ENCODE results near the gene P2RX1. TPM values are rescaled to one million over a fixed set of nuclear protein-coding genes. Genes with fewer than 3 reads are reported as not detected.

P2RX1 gene
- total and polyA plus RNA-seq, 4 donors: 0.44 to 5.2 (median 0.64) TPM

DNA sequence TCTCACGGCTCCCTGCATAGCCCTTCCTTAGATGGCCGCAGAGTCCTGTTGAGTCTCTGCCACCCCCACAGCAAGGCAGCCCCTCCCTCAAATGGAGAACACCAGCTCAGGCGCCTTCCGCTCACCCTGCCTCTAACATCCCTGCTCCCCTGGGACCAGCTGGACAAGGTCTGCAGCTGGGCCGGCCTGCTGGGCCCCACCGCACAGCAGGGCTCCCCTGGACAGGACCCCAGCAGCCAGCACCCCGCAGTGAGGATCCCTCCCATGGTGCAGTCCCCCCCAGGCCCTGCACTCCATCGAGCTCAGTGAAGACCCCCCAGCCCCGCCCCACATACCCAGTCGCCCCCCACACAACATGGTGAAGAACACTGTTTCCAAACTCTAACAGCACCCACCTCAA, 37.8 kb upstream of the P2RX1 start:
- no peak overlapping the region for H3K27ac ChIP-seq (ENCODE audit: low read depth in 1 of 2, low read length in 2 of 2)
- 96% methylated on average over 10 of the region's 10 CpGs for WGBS
- TF ChIP-seq FOXA2 (IDR thresholded peaks at IDR 0.05) (no peak), YY1 (IDR thresholded peaks at IDR 0.05) (no peak), MAX (IDR thresholded peaks at IDR 0.05) (no peak), RXRA (IDR thresholded peaks at IDR 0.05) (no peak), TAF1 (conservative IDR thresholded peaks at IDR 0.05) (no peak), RAD21 (IDR thresholded peaks at IDR 0.05) (no peak), HNF4G (IDR thresholded peaks at IDR 0.05) (no peak), GABPA (IDR thresholded peaks at IDR 0.05 in 1 of 2, conservative IDR thresholded peaks at IDR 0.05 in 1 of 2) (no peak), HNF4A (conservative IDR thresholded peaks at IDR 0.05) (no peak), ZBTB33 (IDR thresholded peaks at IDR 0.05) (no peak), REST (IDR thresholded peaks at IDR 0.05) (no peak)
- no peak for DNase-seq (ENCODE audit: low spot score)
- no peak overlapping the region for H3K9ac ChIP-seq (ENCODE audit: low read depth in 1 of 2, low read length in 2 of 2)
- no peaks in the 10 kb centered on the region for H3K4me1 ChIP-seq (ENCODE audit: control insufficient read depth in 4 of 4, insufficient read depth in 4 of 4, low read length in 3 of 4)
- H3K4me3 ChIP-seq (ENCODE audit: low read depth in 1 of 3, low read length in 3 of 3): no peak overlapping the region
- no peaks in the 10 kb centered on the region for H3K27me3 ChIP-seq (ENCODE audit: control insufficient read depth in 4 of 4, insufficient read depth in 4 of 4, low read length in 3 of 4)
- no peaks in the 10 kb centered on the region for H3K36me3 ChIP-seq (ENCODE audit: control insufficient read depth in 4 of 4, insufficient read depth in 3 of 4, low read depth in 1 of 4, low read length in 3 of 4)
- no peaks in the 10 kb centered on the region for H3K9me3 ChIP-seq (ENCODE audit: control insufficient read depth in 4 of 4, low read length in 3 of 4)

DNA sequence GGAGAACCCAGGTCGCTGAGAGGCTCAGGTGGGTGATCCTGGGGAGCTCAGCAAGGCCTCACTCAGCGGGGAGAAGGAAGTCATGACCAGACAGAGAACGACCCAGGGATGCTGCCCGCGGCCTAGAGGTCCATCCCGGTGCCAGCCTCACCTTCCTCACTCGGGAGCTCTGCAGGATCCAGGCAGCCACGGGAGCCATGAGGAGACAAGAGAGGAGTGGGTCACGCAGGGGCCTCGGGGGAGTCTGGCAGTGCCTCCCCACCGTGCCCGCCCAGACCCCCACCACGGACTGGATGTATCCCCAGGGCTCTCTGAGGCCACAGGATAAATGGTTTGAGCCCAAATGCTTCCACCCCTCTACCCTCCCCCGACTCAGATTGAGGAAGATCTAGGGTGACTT, 37.3 kb upstream of the P2RX1 start:
- Histone ChIP-seq H3K27me3 (ENCODE audit: control insufficient read depth in 4 of 4, insufficient read depth in 4 of 4, low read length in 3 of 4) (no peaks in the 10 kb centered on the region), H3K4me1 (ENCODE audit: control insufficient read depth in 4 of 4, insufficient read depth in 4 of 4, low read length in 3 of 4) (no peaks in the 10 kb centered on the region), H3K4me3 (ENCODE audit: low read depth in 1 of 3, low read length in 3 of 3) (no peak overlapping the region), H3K9ac (ENCODE audit: low read depth in 1 of 2, low read length in 2 of 2) (no peak overlapping the region), H3K9me3 (ENCODE audit: control insufficient read depth in 4 of 4, low read length in 3 of 4) (no peaks in the 10 kb centered on the region), H3K36me3 (ENCODE audit: control insufficient read depth in 4 of 4, insufficient read depth in 3 of 4, low read depth in 1 of 4, low read length in 3 of 4) (no peaks in the 10 kb centered on the region), H3K27ac (ENCODE audit: low read depth in 1 of 2, low read length in 2 of 2) (no peak overlapping the region)
- no peak for TF ChIP-seq RAD21 (IDR thresholded peaks at IDR 0.05)
- no peak for TF ChIP-seq EGR1 (IDR thresholded peaks at IDR 0.05; ENCODE audit: low read depth in 2 of 2)
- TF ChIP-seq FOXA1 (IDR thresholded peaks at IDR 0.05): no peak
- TF ChIP-seq REST (IDR thresholded peaks at IDR 0.05): no peak
- TF ChIP-seq RXRA (IDR thresholded peaks at IDR 0.05): no peak
- no peak for TF ChIP-seq HNF4G (IDR thresholded peaks at IDR 0.05)
- TF ChIP-seq NR2F2 (IDR thresholded peaks at IDR 0.05): no peak
- no peak for TF ChIP-seq SP1 (IDR thresholded peaks at IDR 0.05)
- 93% methylated on average over 14 of the region's 14 CpGs for WGBS
- DNase-seq (ENCODE audit: low spot score): no peak
